ENCODE measurements around the gene C6orf89. TPM values are rescaled to one million over a fixed set of nuclear protein-coding genes. Genes with fewer than 3 reads are reported as not detected.

Gene C6orf89
- total RNA-seq, 5 donors from 2014 or later (not counting 1 experiment from before 2014, with no cell fraction given): 32.6 to 57.9 (median 46.1) TPM

DNA sequence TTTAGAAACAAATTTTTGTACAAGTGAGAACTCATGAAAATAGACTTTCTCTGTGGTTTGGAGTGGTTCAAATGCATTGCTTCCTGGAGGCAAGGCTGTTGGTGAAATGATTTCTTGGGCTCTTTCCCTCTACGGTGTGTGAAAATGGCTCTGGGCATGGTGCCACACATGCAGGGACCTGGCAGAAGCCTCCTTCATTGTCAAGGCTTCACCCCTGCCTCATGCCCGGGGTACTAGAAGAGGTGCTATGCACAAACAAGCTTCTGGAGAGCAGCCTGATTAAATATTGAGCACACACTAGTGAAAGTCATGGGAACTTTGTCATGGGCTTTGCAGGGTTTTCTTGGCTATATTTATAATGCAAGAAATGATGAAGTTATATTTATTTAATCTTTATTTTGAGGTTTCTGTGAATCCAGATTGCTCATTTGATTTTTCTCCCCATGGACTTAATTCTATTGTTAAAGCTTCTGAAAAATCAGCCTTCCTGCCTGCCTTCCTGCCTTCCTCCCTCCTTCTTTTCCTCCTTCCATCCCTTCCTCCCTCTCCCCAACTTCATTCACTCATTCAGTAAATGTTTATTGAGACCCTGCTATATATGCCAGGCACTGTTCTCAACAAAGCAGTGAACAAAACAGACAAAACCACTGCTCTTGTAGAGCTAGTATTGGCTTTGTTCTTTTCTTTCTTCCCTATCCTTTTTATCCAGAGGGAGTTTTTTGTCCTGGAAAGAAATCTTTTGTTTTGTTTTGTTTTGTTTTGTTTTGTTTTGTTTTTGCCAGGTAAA lies 21.0 kb downstream of the C6orf89 start:
- Mint-ChIP-seq H3K27ac (peak overlapping the region; percentile 30 to 74), H3K4me1 (peaks cover 3 to 30% (median 12%) of the 10 kb centered on the region in 3 donors), H3K4me3 (no peak overlapping the region), H3K36me3 (peaks cover 50% of the 10 kb centered on the region), H3K27me3 (no peaks in the 10 kb centered on the region), H3K9me3 (no peaks in the 10 kb centered on the region)
- CTCF ChIA-PET: interaction anchor here (0.6 to 0.7 kb wide), 2 partner anchors 9 to 377 kb away, joined by 3 read pairs; no protein-coding TSS in a partner anchor
- DNase-seq (no peak), ATAC-seq (replicated peaks in 1 of 4) (no peak)
- Histone ChIP-seq H3K4me1 (ENCODE audit: control insufficient read depth in 1 of 2, extremely low read depth in 1 of 2, insufficient read depth in 2 of 2, low read length in 2 of 2) (peaks cover 7% of the 10 kb centered on the region in 2 experiments), H3K27ac (ENCODE audit: low read length) (no peak overlapping the region), H3K36me3 (ENCODE audit: control insufficient read depth in 2 of 2, extremely low read depth in 1 of 2, insufficient read depth in 1 of 2, low read length in 1 of 2) (peaks cover 3 to 63% of the 10 kb centered on the region in 2 donors), H3K9me3 (no peaks in the 10 kb centered on the region), H3K27me3 (replicated peaks in 1 of 2; ENCODE audit: control insufficient read depth in 2 of 2, extremely low read depth in 1 of 2, insufficient read depth in 2 of 2, low read length in 1 of 2) (no peaks in the 10 kb centered on the region), H3K4me3 (ENCODE audit: control insufficient read depth in 1 of 2, extremely low read depth in 1 of 2, low read length in 1 of 2) (no peak overlapping the region)
- WGBS (ENCODE audit: insufficient coverage): 80% methylated on average over 1 of the region's 2 CpGs
- POLR2A ChIA-PET: no interaction called here

GRCh38 chr6:36907781-36908180 lies 22.0 kb downstream of the C6orf89 start:
- no peaks in the 10 kb centered on the region for H3K9me3 ChIP-seq
- H3K4me3 ChIP-seq (ENCODE audit: control insufficient read depth in 1 of 2, extremely low read depth in 1 of 2, low read length in 1 of 2): no peak overlapping the region
- ATAC-seq (replicated peaks in 1 of 4) (no peak), DNase-seq (no peak)
- Mint-ChIP-seq H3K9me3 (no peaks in the 10 kb centered on the region), H3K36me3 (peaks cover 39% of the 10 kb centered on the region), H3K27ac (peak overlapping the region in 1 of 2 donors; percentile 37), H3K4me3 (no peak overlapping the region), H3K4me1 (peaks cover 14 to 40% (median 23%) of the 10 kb centered on the region in 3 donors), H3K27me3 (no peaks in the 10 kb centered on the region)
- H3K27ac ChIP-seq (ENCODE audit: low read length): no peak overlapping the region
- WGBS (ENCODE audit: insufficient coverage): 100% methylated on average over 2 of the region's 5 CpGs
- H3K36me3 ChIP-seq (ENCODE audit: control insufficient read depth in 2 of 2, extremely low read depth in 1 of 2, insufficient read depth in 1 of 2, low read length in 1 of 2): peaks cover 3 to 52% of the 10 kb centered on the region in 2 donors
- ChIA-PET POLR2A (no interaction called here), CTCF (no interaction called here)
- no peaks in the 10 kb centered on the region for H3K27me3 ChIP-seq (replicated peaks in 1 of 2; ENCODE audit: control insufficient read depth in 2 of 2, extremely low read depth in 1 of 2, insufficient read depth in 2 of 2, low read length in 1 of 2)
- peaks cover 16 to 17% of the 10 kb centered on the region in 2 experiments for H3K4me1 ChIP-seq (ENCODE audit: control insufficient read depth in 1 of 2, extremely low read depth in 1 of 2, insufficient read depth in 2 of 2, low read length in 2 of 2)

DNA sequence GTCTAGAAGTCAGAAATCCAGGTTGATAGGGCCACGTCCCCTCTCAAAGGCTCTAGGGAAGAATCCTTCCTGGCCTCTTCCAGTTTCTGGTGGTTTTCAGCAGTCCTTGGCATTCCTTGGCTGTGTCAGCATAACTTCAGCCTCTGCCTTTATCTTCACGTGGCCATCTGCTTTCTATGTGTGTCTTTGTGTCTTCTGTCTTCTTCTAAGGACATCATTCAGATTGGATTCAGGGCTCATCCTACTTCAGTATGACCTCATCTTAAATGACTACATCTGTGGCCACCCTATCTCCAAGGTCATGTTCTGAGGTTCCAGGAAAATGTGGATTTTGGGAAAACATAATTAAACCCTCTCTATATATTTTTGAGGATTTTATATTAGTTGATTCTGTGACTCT lies 23.0 kb downstream of the C6orf89 start:
- H3K36me3 Mint-ChIP-seq: peaks cover 35% of the 10 kb centered on the region
- peaks cover 23 to 49% (median 31%) of the 10 kb centered on the region in 3 donors for H3K4me1 Mint-ChIP-seq
- H3K4me3 Mint-ChIP-seq: no peak overlapping the region
- H3K4me1 ChIP-seq (ENCODE audit: control insufficient read depth in 1 of 2, extremely low read depth in 1 of 2, insufficient read depth in 2 of 2, low read length in 2 of 2): peaks cover 23 to 26% of the 10 kb centered on the region in 2 experiments
- H3K9me3 Mint-ChIP-seq: no peaks in the 10 kb centered on the region
- ATAC-seq (replicated peaks in 1 of 4) (no peak), DNase-seq (no peak)
- H3K36me3 ChIP-seq (ENCODE audit: control insufficient read depth in 2 of 2, extremely low read depth in 1 of 2, insufficient read depth in 1 of 2, low read length in 1 of 2): peaks cover 3 to 46% of the 10 kb centered on the region in 2 donors
- CTCF ChIA-PET: interaction anchor here in 1 of 2 donors (0.8 to 1.5 kb wide), 2 partner anchors 19 to 71 kb away, joined by 3 read pairs; no protein-coding TSS in a partner anchor
- H3K4me3 ChIP-seq (ENCODE audit: control insufficient read depth in 1 of 2, extremely low read depth in 1 of 2, low read length in 1 of 2): no peak overlapping the region
- H3K27ac ChIP-seq (ENCODE audit: low read length): no peak overlapping the region
- no peaks in the 10 kb centered on the region for H3K9me3 ChIP-seq
- H3K27ac Mint-ChIP-seq: peak overlapping the region; percentile 6 to 61
- WGBS (ENCODE audit: insufficient coverage): 83% methylated on average over 1 of the region's 2 CpGs
- H3K27me3 ChIP-seq (replicated peaks in 1 of 2; ENCODE audit: control insufficient read depth in 2 of 2, extremely low read depth in 1 of 2, insufficient read depth in 2 of 2, low read length in 1 of 2): no peaks in the 10 kb centered on the region
- POLR2A ChIA-PET: interaction anchor here in 1 of 2 donors (0.5 kb wide), 1 partner anchor 12 kb away, joined by 9 read pairs; no protein-coding TSS in a partner anchor
- H3K27me3 Mint-ChIP-seq: no peaks in the 10 kb centered on the region

- H3K27me3 ChIP-seq (replicated peaks in 1 of 2; ENCODE audit: control insufficient read depth in 2 of 2, extremely low read depth in 1 of 2, insufficient read depth in 2 of 2, low read length in 1 of 2): no peaks in the 10 kb centered on the region
- Mint-ChIP-seq H3K36me3 (peaks cover 34% of the 10 kb centered on the region), H3K4me3 (peak overlapping the region; percentile 66 to 73 (median 70)), H3K27ac (peak overlapping the region; percentile 92 to 97), H3K9me3 (no peaks in the 10 kb centered on the region), H3K27me3 (no peaks in the 10 kb centered on the region), H3K4me1 (peaks cover 30 to 61% (median 34%) of the 10 kb centered on the region in 3 donors)
- H3K4me1 ChIP-seq (ENCODE audit: control insufficient read depth in 1 of 2, extremely low read depth in 1 of 2, insufficient read depth in 2 of 2, low read length in 2 of 2): peaks cover 22 to 35% of the 10 kb centered on the region in 2 experiments
- peak in 28 of 35 experiments; percentile 7 to 55 (median 19) for DNase-seq
- H3K36me3 ChIP-seq (ENCODE audit: control insufficient read depth in 2 of 2, extremely low read depth in 1 of 2, insufficient read depth in 1 of 2, low read length in 1 of 2): peaks cover 0 to 40% of the 10 kb centered on the region in 2 donors
- H3K9me3 ChIP-seq: no peaks in the 10 kb centered on the region
- 0% methylated on average over 1 of the region's 4 CpGs for WGBS (ENCODE audit: insufficient coverage)
- ChIA-PET POLR2A (no interaction called here), CTCF (interaction anchor here in 1 of 2 donors (0.6 to 1.7 kb wide), 3 partner anchors 27 to 281 kb away, joined by 3 to 4 read pairs (median 3); partner anchors contain the start of genes C6orf89 and PPIL1)
- ATAC-seq (replicated peaks in 1 of 4): peak; percentile 50 to 57 (median 56)
- H3K4me3 ChIP-seq (ENCODE audit: control insufficient read depth in 1 of 2, extremely low read depth in 1 of 2, low read length in 1 of 2): peak overlapping the region; percentile 30 to 39
- H3K27ac ChIP-seq (ENCODE audit: low read length): peak overlapping the region; percentile 73
Measured at GRCh38 chr6:36912030-36912454, 26.3 kb downstream of the C6orf89 start.

DNA sequence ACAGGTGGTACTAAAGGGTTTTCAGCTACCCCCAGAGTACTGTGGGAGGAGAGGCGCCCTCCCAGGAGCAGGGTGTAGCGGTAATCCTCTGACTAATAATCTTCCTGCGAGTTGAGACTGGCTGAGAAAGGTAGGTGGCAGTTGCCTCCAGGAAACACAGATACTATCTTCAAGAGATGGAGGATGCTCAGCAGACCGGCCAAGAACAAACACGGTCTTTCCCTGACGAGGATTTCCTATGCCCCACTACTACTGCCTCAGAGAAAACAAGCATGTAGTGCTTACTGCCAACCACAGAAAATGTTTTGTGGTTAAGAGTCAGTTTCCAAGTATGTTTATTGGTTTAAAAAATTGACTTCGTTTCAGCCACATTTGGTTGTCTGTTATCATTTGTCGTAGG lies 26.8 kb downstream of the C6orf89 start:
- CTCF ChIA-PET: interaction anchor here (1.3 to 1.7 kb wide), 3 partner anchors 27 to 28 kb away, joined by 3 to 4 read pairs (median 4); partner anchors contain the start of gene C6orf89 (in 1 of the 2)
- Mint-ChIP-seq H3K36me3 (peaks cover 34% of the 10 kb centered on the region), H3K4me3 (peak overlapping the region; percentile 66 to 73 (median 70)), H3K9me3 (no peaks in the 10 kb centered on the region), H3K27ac (peak overlapping the region; percentile 92 to 97), H3K27me3 (no peaks in the 10 kb centered on the region), H3K4me1 (peaks cover 30 to 58% (median 32%) of the 10 kb centered on the region in 3 donors)
- H3K4me3 ChIP-seq (ENCODE audit: control insufficient read depth in 1 of 2, extremely low read depth in 1 of 2, low read length in 1 of 2): peak overlapping the region; percentile 30 to 39
- H3K27me3 ChIP-seq (replicated peaks in 1 of 2; ENCODE audit: control insufficient read depth in 2 of 2, extremely low read depth in 1 of 2, insufficient read depth in 2 of 2, low read length in 1 of 2): no peaks in the 10 kb centered on the region
- 0% methylated on average over 2 of the region's 8 CpGs for WGBS (ENCODE audit: insufficient coverage)
- no peaks in the 10 kb centered on the region for H3K9me3 ChIP-seq
- peaks cover 0 to 41% of the 10 kb centered on the region in 2 donors for H3K36me3 ChIP-seq (ENCODE audit: control insufficient read depth in 2 of 2, extremely low read depth in 1 of 2, insufficient read depth in 1 of 2, low read length in 1 of 2)
- peak; percentile 10 to 81 (median 48) for DNase-seq
- peaks cover 22 to 35% of the 10 kb centered on the region in 2 experiments for H3K4me1 ChIP-seq (ENCODE audit: control insufficient read depth in 1 of 2, extremely low read depth in 1 of 2, insufficient read depth in 2 of 2, low read length in 2 of 2)
- POLR2A ChIA-PET: no interaction called here
- peak; percentile 90 to 94 (median 92) for ATAC-seq (replicated peaks in 1 of 4)
- peak overlapping the region; percentile 73 for H3K27ac ChIP-seq (ENCODE audit: low read length)

GRCh38 chr6:36913082-36913481 lies 27.3 kb downstream of the C6orf89 start:
- peaks cover 30 to 53% (median 32%) of the 10 kb centered on the region in 3 donors for H3K4me1 Mint-ChIP-seq
- peaks cover 29% of the 10 kb centered on the region for H3K36me3 Mint-ChIP-seq
- H3K27ac Mint-ChIP-seq: peak overlapping the region; percentile 92 to 97

More at GRCh38 chr6:36913082-36913481, 27.3 kb downstream of the C6orf89 start:
- Mint-ChIP-seq H3K4me3 (peak overlapping the region; percentile 66 to 73 (median 70)), H3K27me3 (no peaks in the 10 kb centered on the region), H3K9me3 (no peaks in the 10 kb centered on the region)
- ChIA-PET POLR2A (interaction anchor here in 1 of 2 donors (0.6 to 0.7 kb wide), 2 partner anchors 10 to 40 kb away, joined by 3 read pairs; no protein-coding TSS in a partner anchor), CTCF (interaction anchor here (1.3 to 1.5 kb wide), 2 partner anchors 28 kb away, joined by 3 to 4 read pairs; partner anchors contain the start of gene C6orf89 (in 1 of the 2))
- ATAC-seq (replicated peaks in 1 of 4): no peak
- no peak overlapping the region for H3K4me3 ChIP-seq (ENCODE audit: control insufficient read depth in 1 of 2, extremely low read depth in 1 of 2, low read length in 1 of 2)
- DNase-seq: peak in 1 of 35 experiments; percentile 3
- H3K4me1 ChIP-seq (ENCODE audit: control insufficient read depth in 1 of 2, extremely low read depth in 1 of 2, insufficient read depth in 2 of 2, low read length in 2 of 2): peaks cover 22 to 35% of the 10 kb centered on the region in 2 experiments
- no peaks in the 10 kb centered on the region for H3K9me3 ChIP-seq
- peaks cover under 1 to 41% of the 10 kb centered on the region in 2 donors for H3K36me3 ChIP-seq (ENCODE audit: control insufficient read depth in 2 of 2, extremely low read depth in 1 of 2, insufficient read depth in 1 of 2, low read length in 1 of 2)
- peak overlapping the region; percentile 73 for H3K27ac ChIP-seq (ENCODE audit: low read length)
- 86% methylated on average over 1 of the region's 4 CpGs for WGBS (ENCODE audit: insufficient coverage)
- H3K27me3 ChIP-seq (replicated peaks in 1 of 2; ENCODE audit: control insufficient read depth in 2 of 2, extremely low read depth in 1 of 2, insufficient read depth in 2 of 2, low read length in 1 of 2): no peaks in the 10 kb centered on the region

All from T-cell (primary cell).